Effector memory CD4-positive, alpha-beta T cell (primary cell): Measurements from ENCODE around the gene FNBP1.
"Not testable (repeated sequence)": the region's sequence is repeated elsewhere in the genome, so short reads cannot be mapped to it uniquely, and the experiment has no call there.

Source experiments
- DNase-seq, 3 donors: peaks; one replicate each; pipeline ENCODE4 v3.0.0-alpha.2; 2020
- H3K27ac ChIP-seq: 2 replicates; pipeline ENCODE4 v1.7.0; 2013; ENCODE audit warnings: mild to moderate bottlenecking, low read length, moderate library complexity; ENCODE audit not compliant: insufficient read depth, poor library complexity, severe bottlenecking
- H3K27me3 ChIP-seq: replicated peaks from 2 replicates; pipeline ENCODE4 v1.7.0; 2013; ENCODE audit warnings: mild to moderate bottlenecking, low read length; ENCODE audit not compliant: insufficient read depth, control insufficient read depth, poor library complexity, severe bottlenecking
- H3K36me3 ChIP-seq: 2 replicates; pipeline ENCODE4 v1.7.0; 2013; ENCODE audit warnings: mild to moderate bottlenecking, low read length, moderate library complexity; ENCODE audit not compliant: control insufficient read depth, insufficient read depth
- H3K4me1 ChIP-seq: 2 replicates; pipeline ENCODE4 v1.7.0; 2013; ENCODE audit warnings: low read length, mild to moderate bottlenecking; ENCODE audit not compliant: control insufficient read depth, insufficient read depth, poor library complexity, severe bottlenecking
- H3K4me3 ChIP-seq: 2 replicates; pipeline ENCODE4 v1.7.0; 2013; ENCODE audit warnings: low read length, low read depth, mild to moderate bottlenecking; ENCODE audit not compliant: insufficient read depth, poor library complexity, severe bottlenecking
- H3K9me3 ChIP-seq: 2 replicates; pipeline ENCODE4 v1.7.0; 2013; ENCODE audit warnings: mild to moderate bottlenecking, low read length, moderate library complexity; ENCODE audit not compliant: control insufficient read depth

Gene FNBP1

DNA sequence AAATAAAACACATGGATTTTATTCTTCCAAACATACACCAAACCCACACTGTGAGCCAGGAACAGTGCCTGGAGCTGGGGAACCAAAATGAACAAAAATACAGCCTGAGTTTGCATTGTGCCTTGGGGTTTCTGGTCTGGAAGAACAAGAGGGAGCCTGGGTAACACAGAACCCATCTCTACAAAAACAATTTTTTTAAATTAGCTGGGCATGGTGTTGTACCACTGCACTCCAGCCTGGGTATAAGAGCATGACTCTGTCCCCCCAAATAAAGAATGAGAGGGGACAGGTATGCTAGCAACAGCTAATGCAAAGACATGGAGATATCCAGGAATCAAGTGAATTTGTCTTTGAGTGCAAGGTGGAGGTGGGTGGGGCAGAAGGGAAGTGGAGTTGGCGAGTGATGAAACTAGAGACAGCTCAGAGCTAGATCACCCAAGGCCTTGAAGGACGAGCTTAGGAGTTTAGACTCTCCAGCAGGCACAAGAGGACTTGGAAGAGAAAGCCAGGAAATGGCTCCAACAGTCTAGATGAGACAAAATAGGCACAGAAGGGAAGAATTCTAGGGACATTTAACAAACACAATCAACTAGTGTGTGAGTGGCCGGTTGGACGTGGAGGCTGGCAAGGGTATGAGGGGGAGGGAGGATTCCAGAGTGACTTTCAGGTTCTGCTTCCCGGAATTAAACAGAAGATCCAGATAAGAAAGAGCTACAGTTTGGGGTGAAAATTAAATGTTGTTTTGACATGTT, 47.4 kb downstream of the FNBP1 start:
- peaks cover 53% of the 10 kb centered on the region for H3K4me1 ChIP-seq
- peak overlapping the region; percentile 54 for H3K27ac ChIP-seq
- no peaks in the 10 kb centered on the region for H3K27me3 ChIP-seq
- peaks cover 6% of the 10 kb centered on the region for H3K36me3 ChIP-seq
- no peaks in the 10 kb centered on the region for H3K9me3 ChIP-seq
- no peak overlapping the region for H3K4me3 ChIP-seq
- DNase-seq: no peak

DNA sequence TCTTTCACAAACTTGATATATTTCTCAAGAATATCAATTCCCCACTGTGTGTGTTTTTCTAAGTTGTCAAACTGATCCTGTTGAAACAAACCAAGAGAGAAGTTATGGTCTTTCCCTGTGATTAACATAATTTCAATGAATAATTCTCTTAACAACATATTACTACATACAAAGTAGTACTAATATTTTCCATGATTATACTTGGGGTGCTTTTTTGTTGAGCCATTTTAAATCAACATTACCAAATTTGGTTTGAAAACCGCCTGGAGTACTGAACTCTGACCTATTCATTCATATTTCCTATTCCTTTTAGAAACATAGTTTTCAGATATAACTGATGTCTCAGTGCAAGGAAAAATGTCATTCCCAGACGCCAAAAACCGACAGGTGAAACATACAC, 48.1 kb downstream of the FNBP1 start:
- Histone ChIP-seq H3K27ac (peak overlapping the region; percentile 54), H3K4me3 (no peak overlapping the region)

GRCh38 chr9:129991139-129991538, 51.9 kb downstream of the FNBP1 start:
- not testable (repeated sequence) for H3K4me3 ChIP-seq, H3K27me3 ChIP-seq, DNase-seq, H3K36me3 ChIP-seq, H3K9me3 ChIP-seq
- Histone ChIP-seq H3K27ac (peak overlapping the region; percentile 90), H3K4me1 (peaks cover 56% of the 10 kb centered on the region)

More for the DNA sequence above, 48.1 kb downstream of the FNBP1 start:
- H3K4me1 ChIP-seq: peaks cover 60% of the 10 kb centered on the region
- H3K27me3 ChIP-seq: no peaks in the 10 kb centered on the region
- H3K36me3 ChIP-seq: peaks cover 6% of the 10 kb centered on the region
- H3K9me3 ChIP-seq: no peaks in the 10 kb centered on the region
- DNase-seq: no peak

DNA sequence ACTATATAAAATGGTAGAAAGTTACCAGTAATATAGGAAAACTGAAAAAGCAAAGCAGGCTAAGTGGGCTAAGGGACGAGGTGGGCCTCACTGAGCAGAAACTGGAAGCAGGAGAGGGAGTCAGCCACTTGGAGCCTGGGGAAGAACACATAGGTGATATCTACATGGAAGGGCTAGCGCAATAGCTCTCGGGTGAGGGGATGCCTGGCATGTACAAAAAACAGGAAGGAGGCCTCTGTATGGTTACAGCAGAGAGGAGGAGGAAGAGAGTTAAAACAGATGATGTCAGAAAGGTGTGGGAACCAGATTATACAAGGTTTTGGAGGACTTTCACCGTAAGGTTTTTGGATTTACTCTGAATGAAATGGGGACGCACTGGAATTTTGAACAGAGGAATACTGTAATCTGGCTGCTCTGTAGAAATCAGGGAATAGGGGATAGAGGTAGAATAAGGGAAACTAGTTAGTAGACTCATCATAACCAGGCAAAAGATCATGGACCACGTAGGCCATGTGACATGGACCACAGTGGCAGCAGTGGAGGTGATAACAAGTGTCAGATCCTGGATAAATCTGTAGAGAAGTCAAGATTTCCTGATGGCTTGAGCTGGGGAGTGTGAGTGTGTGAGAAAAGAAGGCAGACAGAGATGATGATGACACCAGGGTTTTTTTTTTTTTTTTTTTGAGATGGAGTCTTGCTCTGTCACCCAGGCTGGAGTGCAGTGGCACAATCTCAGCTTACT, 52.5 kb downstream of the FNBP1 start:
- DNase-seq: peak; percentile 17 to 42 (median 40)
- peaks cover 6% of the 10 kb centered on the region for H3K36me3 ChIP-seq
- H3K4me3 ChIP-seq: no peak overlapping the region
- peak overlapping the region; percentile 90 for H3K27ac ChIP-seq
- H3K9me3 ChIP-seq: no peaks in the 10 kb centered on the region
- H3K4me1 ChIP-seq: peaks cover 49% of the 10 kb centered on the region
- no peaks in the 10 kb centered on the region for H3K27me3 ChIP-seq

DNA sequence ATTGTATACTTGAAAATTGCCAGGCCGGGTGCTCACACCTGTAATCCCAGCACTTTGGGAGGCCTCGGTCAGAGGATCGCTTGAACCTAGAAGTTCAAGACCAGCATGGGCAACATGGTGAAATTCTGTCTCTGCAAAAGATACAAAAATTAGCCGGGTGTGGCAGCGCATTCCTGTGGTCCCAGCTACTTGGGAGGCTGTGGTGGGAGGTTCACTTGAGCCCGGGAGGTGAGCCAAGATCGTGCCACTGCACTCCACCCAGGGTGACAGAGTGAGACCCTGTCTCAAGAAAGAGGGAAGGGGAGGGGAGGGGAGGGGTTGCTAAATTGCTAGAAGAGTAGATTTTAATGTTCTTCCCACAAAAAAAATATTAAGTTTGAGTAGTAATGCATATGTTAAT, 53.2 kb downstream of the FNBP1 start:
- Histone ChIP-seq H3K27ac (peak overlapping the region; percentile 90), H3K4me1 (peaks cover 42% of the 10 kb centered on the region)

DNA sequence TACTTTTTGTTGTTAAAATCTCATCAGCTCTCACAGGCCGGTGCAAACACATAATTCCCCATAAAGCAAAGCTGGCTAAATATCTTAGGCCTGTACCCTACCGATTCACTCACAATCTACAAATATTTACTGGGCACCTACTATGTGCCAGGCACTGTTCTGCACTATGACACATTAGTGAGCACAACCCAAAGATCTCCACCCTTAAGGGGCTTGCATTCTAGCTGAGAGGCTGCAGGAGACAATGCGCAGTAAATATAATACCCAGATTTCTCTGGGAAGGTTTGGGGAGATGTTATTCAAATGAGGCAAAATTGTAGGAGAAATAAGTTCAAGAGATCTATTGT, 53.7 kb downstream of the FNBP1 start:
- Histone ChIP-seq H3K27ac (peak overlapping the region; percentile 90), H3K4me3 (no peak overlapping the region), H3K4me1 (peaks cover 44% of the 10 kb centered on the region)

More for the DNA sequence above, 53.2 kb downstream of the FNBP1 start:
- Histone ChIP-seq H3K36me3 (peaks cover 6% of the 10 kb centered on the region), H3K9me3 (no peaks in the 10 kb centered on the region), H3K4me3 (no peak overlapping the region), H3K27me3 (no peaks in the 10 kb centered on the region)
- DNase-seq: no peak

GRCh38 chr9:129988607-129989361, 54.2 kb downstream of the FNBP1 start:
- peak in 1 of 3 donors; percentile 10 for DNase-seq
- Histone ChIP-seq H3K36me3 (peaks cover 1% of the 10 kb centered on the region), H3K4me3 (no peak overlapping the region), H3K27ac (peak overlapping the region; percentile 90), H3K4me1 (peaks cover 45% of the 10 kb centered on the region), H3K27me3 (no peaks in the 10 kb centered on the region), H3K9me3 (no peaks in the 10 kb centered on the region)

More for the DNA sequence above, 53.7 kb downstream of the FNBP1 start:
- Histone ChIP-seq H3K36me3 (peaks cover 6% of the 10 kb centered on the region), H3K9me3 (no peaks in the 10 kb centered on the region), H3K27me3 (no peaks in the 10 kb centered on the region)
- no peak for DNase-seq

DNA sequence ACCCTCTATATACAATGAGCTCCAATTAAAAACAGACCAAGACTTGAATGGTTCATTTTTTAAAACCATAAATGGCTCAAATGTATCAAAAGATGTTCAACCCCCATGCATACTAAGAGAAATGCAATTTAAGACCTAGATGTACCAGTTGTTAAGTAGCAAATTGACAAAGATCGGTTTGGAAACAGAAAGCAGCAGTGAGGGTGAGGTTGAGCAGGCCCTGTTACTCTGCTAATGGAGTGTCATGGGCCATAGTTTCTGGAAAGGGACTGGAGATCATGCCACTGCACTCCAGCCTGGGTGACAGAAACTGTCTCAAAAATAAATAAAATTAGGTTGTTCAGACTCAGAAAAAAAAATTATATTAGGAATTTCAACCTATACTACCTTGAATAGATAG, 55.0 kb downstream of the FNBP1 start:
- Histone ChIP-seq H3K36me3 (no peaks in the 10 kb centered on the region), H3K27ac (peak overlapping the region; percentile 90), H3K9me3 (no peaks in the 10 kb centered on the region), H3K4me3 (no peak overlapping the region), H3K4me1 (peaks cover 45% of the 10 kb centered on the region), H3K27me3 (no peaks in the 10 kb centered on the region)
- DNase-seq: no peak

DNA sequence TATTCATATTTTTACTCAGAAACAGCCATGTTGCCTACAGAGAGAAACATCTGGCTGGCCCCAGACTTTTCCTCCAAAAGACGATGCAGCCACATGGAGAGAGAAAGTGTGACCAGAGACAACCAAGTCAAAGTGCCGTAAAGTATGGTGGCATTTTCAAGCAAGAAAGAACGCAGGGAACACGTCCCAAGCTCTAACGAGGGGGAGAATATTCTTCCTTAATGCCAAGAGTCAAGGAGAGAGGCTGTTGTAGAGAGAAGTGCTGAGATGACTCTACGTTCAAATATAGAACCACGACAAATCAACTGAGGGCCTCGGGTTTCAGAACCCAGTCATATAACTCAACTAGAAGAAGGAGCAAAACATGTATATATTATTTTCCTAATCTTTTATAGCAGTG, 55.9 kb downstream of the FNBP1 start:
- H3K4me3 ChIP-seq: no peak overlapping the region
- DNase-seq: no peak
- peak overlapping the region; percentile 90 for H3K27ac ChIP-seq
- no peaks in the 10 kb centered on the region for H3K36me3 ChIP-seq
- H3K9me3 ChIP-seq: no peaks in the 10 kb centered on the region
- H3K27me3 ChIP-seq: no peaks in the 10 kb centered on the region
- H3K4me1 ChIP-seq: peaks cover 38% of the 10 kb centered on the region

DNA sequence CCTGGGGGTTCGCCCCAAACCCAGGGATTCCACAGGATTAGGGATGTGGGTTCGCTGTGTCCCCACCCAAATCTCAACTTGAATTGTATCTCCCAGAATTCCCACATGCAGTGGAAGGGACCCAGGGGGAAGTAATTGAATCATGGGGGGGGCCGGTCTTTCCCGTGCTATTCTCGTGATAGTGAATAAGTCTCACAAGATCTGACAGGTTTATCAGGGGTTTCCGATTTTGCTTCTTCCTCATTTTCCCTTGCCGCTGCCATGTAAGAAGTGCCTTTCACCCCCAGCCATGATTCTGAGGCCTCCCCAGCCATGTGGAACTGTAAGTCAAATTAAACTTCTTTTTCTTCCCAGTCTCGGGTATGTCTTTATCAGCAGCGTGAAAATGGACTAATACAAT, 58.4 kb downstream of the FNBP1 start:
- not testable (repeated sequence) for H3K4me3 ChIP-seq, H3K27me3 ChIP-seq, H3K27ac ChIP-seq, H3K36me3 ChIP-seq, DNase-seq, H3K9me3 ChIP-seq
- peaks cover 15% of the 10 kb centered on the region for H3K4me1 ChIP-seq
